GM23338 (cell line): Measurements from ENCODE around the gene SLC49A4. TPM values are rescaled to one million over a fixed set of nuclear protein-coding genes. Genes with fewer than 3 reads are reported as not detected.

Source experiments
- ATAC-seq: fragments of 200-7000 bp; cut with Tn5 transposase; 3 replicates; pipeline ENCODE4 v1.9.1; 2020
- DNase-seq: peaks from one replicate; pipeline ENCODE4 v3.0.0-alpha.2; 2015; ENCODE audit warnings: low spot score
- H2AFZ ChIP-seq: fragments of 200-600 bp; sonication (generic); 2 replicates; pipeline ENCODE4 v1.8.0; 2016; ENCODE audit warnings: antibody characterized with exemption, mild to moderate bottlenecking, moderate library complexity
- H3F3A ChIP-seq: fragments of 200-600 bp; sonication (generic); replicated peaks from 2 replicates; pipeline ENCODE4 v1.8.0; 2017; ENCODE audit warnings: antibody characterized with exemption, mixed run types, low read depth
- H3K27ac ChIP-seq: fragments of 200-600 bp; sonication (generic); 2 replicates; pipeline ENCODE4 v1.6.1; 2016; ENCODE audit warnings: low read depth
- H3K27me3 ChIP-seq: fragments of 200-600 bp; sonication (generic); 2 replicates; pipeline ENCODE4 v1.8.0; 2016; ENCODE audit warnings: mild to moderate bottlenecking, mixed run types, moderate library complexity; ENCODE audit not compliant: insufficient read depth
- H3K36me3 ChIP-seq: fragments of 200-600 bp; sonication (generic); 2 replicates; pipeline ENCODE4 v1.8.0; 2016; ENCODE audit warnings: mild to moderate bottlenecking; ENCODE audit not compliant: insufficient read depth
- H3K4me1 ChIP-seq: fragments of 200-600 bp; sonication (generic); 2 replicates; pipeline ENCODE4 v1.8.0; 2016; ENCODE audit warnings: mild to moderate bottlenecking, moderate library complexity; ENCODE audit not compliant: insufficient read depth
- H3K4me2 ChIP-seq: fragments of 200-600 bp; sonication (generic); 2 replicates; pipeline ENCODE4 v1.7.1; 2017; ENCODE audit warnings: mixed run types
- H3K4me3 ChIP-seq: fragments of 200-600 bp; sonication (generic); 2 replicates; pipeline ENCODE4 v1.6.1; 2016; ENCODE audit warnings: mixed run types
- H3K79me2 ChIP-seq: fragments of 200-600 bp; sonication (generic); replicated peaks from 2 replicates; pipeline ENCODE4 v1.8.0; 2017; ENCODE audit warnings: mild to moderate bottlenecking; ENCODE audit not compliant: insufficient read depth
- H3K9me2 ChIP-seq: fragments of 200-600 bp; sonication (generic); 2 replicates; pipeline ENCODE4 v1.8.0; 2017; ENCODE audit not compliant: insufficient read depth
- H4K20me1 ChIP-seq: fragments of 200-600 bp; sonication (generic); replicated peaks from 2 replicates; pipeline ENCODE4 v1.8.0; 2017; ENCODE audit warnings: mild to moderate bottlenecking; ENCODE audit not compliant: insufficient read depth
- H3K27ac Mint-ChIP-seq: 2 replicates; pipeline ENCODE4 v1.8.0; 2020; ENCODE audit warnings: inconsistent platforms, mild to moderate bottlenecking, moderate library complexity, mixed read lengths
- H3K27me3 Mint-ChIP-seq: 3 replicates; pipeline ENCODE4 v1.8.0; 2022; ENCODE audit warnings: low read depth, mild to moderate bottlenecking, moderate library complexity, mixed read lengths, inconsistent platforms; ENCODE audit not compliant: insufficient read depth, poor library complexity
- H3K36me3 Mint-ChIP-seq: 3 replicates; pipeline ENCODE4 v1.8.0; 2021; ENCODE audit warnings: low read depth, mild to moderate bottlenecking, inconsistent platforms, moderate library complexity, mixed read lengths
- H3K4me1 Mint-ChIP-seq: 3 replicates; pipeline ENCODE4 v1.8.0; 2020; ENCODE audit warnings: mild to moderate bottlenecking, inconsistent platforms, mixed read lengths
- H3K4me3 Mint-ChIP-seq: 3 replicates; pipeline ENCODE4 v1.8.0; 2021; ENCODE audit warnings: moderate library complexity, mild to moderate bottlenecking, inconsistent platforms, mixed read lengths
- H3K9me3 Mint-ChIP-seq: 3 replicates; pipeline ENCODE4 v1.8.0; 2020; ENCODE audit warnings: moderate library complexity, mild to moderate bottlenecking, inconsistent platforms, mixed read lengths
- CTCF ChIP-seq, 2 experiments: fragments of 200-600 bp in 1 of 2; sonication (generic) in 1 of 2; conservative IDR thresholded peaks; 2 replicates each; pipeline versions ENCODE4 v1.5.1 to v1.6.1; 2016 to 2017; ENCODE audit warnings: antibody characterized with exemption in 2 of 2, low read depth in 2 of 2, mild to moderate bottlenecking in 2 of 2, moderate library complexity in 1 of 2
- EZH2phosphoT487 ChIP-seq: fragments of 200-600 bp; sonication (generic); IDR thresholded peaks from one replicate; pipeline ENCODE4 v1.8.1; 2018; ENCODE audit warnings: antibody characterized with exemption; ENCODE audit not compliant: unreplicated experiment
- POLR2AphosphoS5 ChIP-seq: IDR thresholded peaks from 2 replicates; pipeline ENCODE4 v1.6.1; 2016; ENCODE audit warnings: antibody characterized with exemption, low read depth
- REST ChIP-seq: IDR thresholded peaks from one replicate; pipeline ENCODE4 v1.6.1; 2018; ENCODE audit warnings: antibody characterized with exemption; ENCODE audit not compliant: unreplicated experiment
- ZNF114 ChIP-seq: fragments of 250-450 bp; sonication (Bioruptor Pico); IDR thresholded peaks from 2 replicates; pipeline ENCODE4 v1.5.0; 2020; ENCODE audit warnings: mild to moderate bottlenecking, moderate library complexity
- ZNF462 ChIP-seq: fragments of 250-450 bp; sonication (Bioruptor Pico); IDR thresholded peaks from 2 replicates; pipeline ENCODE4 v1.5.0; 2020; ENCODE audit warnings: mild to moderate bottlenecking, moderate library complexity
- polyA plus RNA-seq: library from polyadenylated mRNA; unstranded; fragments of >200 nt; fragmentation: Nextera tagmentation; extraction: Ambion mirVana; gene quantifications from 2 replicates; pipeline ENCODE4 v1.2.1, GENCODE V29; 2016
- total RNA-seq: library from RNA; depleted of rRNA; stranded (reverse); fragments of >200 nt; shearing (Covaris generic); gene quantifications from 2 replicates; pipeline ENCODE4 v1.2.3, GENCODE V29; 2014

Gene SLC49A4
- total and polyA plus RNA-seq, 2 experiments from 2014 or later, result 3.7 to 16.8 TPM

GRCh38 chr3:122902326-122902725 is 107.5 kb downstream of the SLC49A4 start:
- Histone ChIP-seq H3K27me3 (no peaks in the 10 kb centered on the region), H3K36me3 (no peaks in the 10 kb centered on the region), H3F3A (no peaks in the 10 kb centered on the region), H3K4me1 (no peaks in the 10 kb centered on the region), H3K79me2 (no peaks in the 10 kb centered on the region), H3K27ac (no peak overlapping the region), H4K20me1 (no peaks in the 10 kb centered on the region), H3K4me2 (no peak overlapping the region), H3K4me3 (no peak overlapping the region), H3K9me2 (0 out of 2 replicates have a peak, but pooled peaks cover 3% of the 10 kb centered on the region), H2AFZ (no peak overlapping the region)
- peaks cover 25% of the 10 kb centered on the region for H3K4me1 Mint-ChIP-seq
- no peaks in the 10 kb centered on the region for H3K36me3 Mint-ChIP-seq
- DNase-seq (no peak), ATAC-seq (no peak)
- TF ChIP-seq POLR2AphosphoS5 (no peak), ZNF114 (CRISPR knock-in tag) (no peak), EZH2phosphoT487 (no peak), ZNF462 (CRISPR knock-in tag) (no peak), REST (no peak), CTCF (conservative IDR thresholded peaks at IDR 0.05; ENCODE audit: low read depth in 2 of 2) (no peak)
- H3K27ac Mint-ChIP-seq, result no peak overlapping the region
- H3K4me3 Mint-ChIP-seq, result no peak overlapping the region
- H3K9me3 Mint-ChIP-seq, result no peaks in the 10 kb centered on the region
- peaks cover 2% of the 10 kb centered on the region for H3K27me3 Mint-ChIP-seq
